HL-60/S4 treated with retinoic acid at 250 ng/mL for 4 days and 3 days (cell line): Measurements from ENCODE around the gene LRCH3.

ENCODE experiments used
- in situ Hi-C: fragments of 300-500 bp; cut with MboI; formaldehyde crosslinking; loops from 2 replicates; pipeline ENCODE4 v1.7.0; 2022; ENCODE audit warnings: low sequenced_read_pairs

Gene LRCH3

GRCh38 chr3:197791113-197791891, at the start of gene LRCH3:
TSS of gene LRCH3 (plus strand) at chr3:197791254. CDS start at chr3:197791279, 25 bp downstream.
- in situ Hi-C loops, result no loop called here

- in situ Hi-C loops, result no loop called here
Measured at GRCh38 chr3:197742787-197743186, 48.3 kb upstream of the LRCH3 start.

- in situ Hi-C loops, result no loop called here
Measured at GRCh38 chr3:197746209-197746608, 44.8 kb upstream of the LRCH3 start.

GRCh38 chr3:197746801-197747237, 44.2 kb upstream of the LRCH3 start:
- in situ Hi-C loops, result no loop called here

DNA sequence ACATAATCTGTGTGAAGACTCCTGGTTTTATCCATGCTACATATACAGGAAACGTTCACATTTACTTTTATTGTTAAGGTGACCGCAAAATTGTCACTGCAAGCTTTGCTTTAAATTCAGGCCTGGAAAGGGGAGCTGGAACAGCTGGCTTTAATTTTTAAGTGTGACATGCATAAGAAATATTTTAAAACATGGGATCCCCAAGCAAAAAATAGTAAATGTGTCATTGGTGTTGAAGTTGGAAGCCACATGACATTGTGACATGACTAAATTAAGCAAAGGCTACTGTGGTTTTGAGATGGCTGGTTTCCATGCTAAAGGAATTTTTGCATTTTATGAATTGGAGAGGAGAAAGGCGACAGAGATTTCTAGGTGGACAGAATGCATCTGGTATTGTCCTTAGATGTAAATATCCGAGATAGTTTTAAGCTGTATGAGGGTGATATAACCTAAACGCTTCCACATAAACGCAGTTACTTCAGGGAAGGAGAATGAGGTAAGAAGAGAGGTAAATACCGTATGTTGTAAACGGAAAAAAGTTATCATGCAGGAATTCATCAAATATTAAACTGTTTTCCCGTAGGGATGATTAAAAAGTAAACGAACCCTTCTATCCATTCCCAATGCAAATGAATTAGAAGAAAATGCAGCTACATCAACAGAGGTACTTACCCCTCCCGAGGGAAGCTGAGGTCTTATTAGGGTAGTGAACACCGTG, 42.3 kb upstream of the LRCH3 start:
- in situ Hi-C loops, result no loop called here

GRCh38 chr3:197749315-197749600, 41.8 kb upstream of the LRCH3 start:
- in situ Hi-C loops, result no loop called here

DNA sequence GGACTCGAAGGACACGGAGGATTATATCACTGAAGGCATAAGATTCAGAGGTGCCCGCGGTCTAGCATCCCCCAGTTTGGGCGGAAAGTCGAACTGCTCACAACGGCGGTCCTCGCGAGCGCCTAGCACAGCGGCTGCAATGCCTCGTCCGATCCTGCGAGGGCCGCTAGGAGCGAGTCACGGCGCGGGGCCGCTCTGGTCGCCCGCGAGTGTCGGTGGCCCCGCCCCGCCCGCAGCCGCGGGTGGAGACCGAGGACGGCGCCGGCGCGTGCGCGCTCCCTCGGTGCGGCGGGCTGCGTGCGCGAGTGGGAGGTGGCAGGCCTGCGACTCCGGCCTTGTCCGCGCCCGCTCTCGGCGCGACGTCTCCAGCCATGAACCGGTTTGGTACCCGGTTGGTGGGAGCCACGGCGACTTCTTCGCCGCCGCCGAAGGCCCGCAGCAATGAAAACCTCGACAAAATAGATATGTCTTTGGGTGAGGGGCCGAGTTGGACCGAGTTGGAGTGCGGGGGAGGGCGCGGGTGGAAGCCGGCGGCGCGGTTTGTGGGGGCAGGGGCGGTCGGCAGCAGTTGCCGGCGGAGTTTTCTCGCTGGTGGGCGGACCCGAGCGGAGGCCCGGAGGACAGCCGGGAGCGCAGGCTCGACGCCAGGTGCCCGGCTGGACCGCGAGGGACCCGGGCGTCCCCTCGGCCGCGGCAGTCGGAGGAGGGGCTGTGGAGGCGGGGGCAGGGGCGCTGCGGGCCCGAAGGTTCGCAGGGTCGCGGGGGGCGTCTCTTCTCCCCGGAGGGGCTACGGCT, 41.3 kb upstream of the LRCH3 start, which contains the start of gene FYTTD1:
Gene FYTTD1, plus strand, starts transcription at position 283 of the 795 bp plus-strand sequence. Its CDS starts 89 bp downstream, at position 372.
- in situ Hi-C loops, result no loop called here

- in situ Hi-C loops, result no loop called here
Measured at GRCh38 chr3:197750396-197750831, 40.6 kb upstream of the LRCH3 start.

DNA sequence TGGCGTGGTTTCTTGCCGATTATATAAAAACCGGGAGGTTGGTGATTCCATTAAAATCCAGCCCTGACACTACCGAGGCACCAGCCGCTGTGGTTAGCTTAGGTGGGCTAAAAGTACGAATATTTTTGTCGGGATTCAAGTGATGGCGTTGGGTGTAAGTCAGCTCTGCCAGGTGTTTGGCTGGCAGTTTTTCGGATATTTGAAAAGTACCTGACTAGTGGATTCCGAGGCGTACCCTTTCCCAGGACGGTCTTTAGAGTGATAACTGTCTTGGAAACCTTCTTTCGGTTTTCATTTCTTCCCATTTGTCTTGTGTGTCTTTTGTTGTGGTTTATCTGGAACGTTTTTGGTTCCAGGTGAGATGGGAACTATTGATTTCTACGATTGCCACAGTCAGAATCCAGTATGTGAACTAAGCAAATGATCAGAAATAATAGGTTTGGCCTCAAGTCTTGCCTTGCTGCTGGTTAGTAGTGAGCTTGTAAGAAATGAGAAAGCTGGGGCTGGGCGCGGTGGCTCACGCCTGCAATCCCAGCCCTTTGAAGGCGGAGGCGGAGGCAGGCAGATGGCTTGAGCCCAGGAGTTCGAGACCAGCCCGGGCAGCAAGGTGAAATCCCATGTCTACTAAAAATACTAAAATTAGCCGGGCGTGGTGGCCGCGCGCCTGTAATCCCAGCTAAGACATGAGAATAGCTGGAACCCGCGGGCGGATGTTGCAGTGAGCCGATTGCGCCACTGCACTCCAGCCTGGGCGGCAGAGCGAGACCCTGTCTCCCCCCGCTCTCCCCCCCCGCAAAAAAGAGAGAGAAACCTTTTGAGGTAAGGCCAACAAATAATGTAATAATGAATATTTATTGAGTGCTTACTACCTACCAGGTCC, 40.0 kb upstream of the LRCH3 start:
- in situ Hi-C loops, result no loop called here

- in situ Hi-C loops, result no loop called here
Measured at GRCh38 chr3:197752107-197752506, 38.9 kb upstream of the LRCH3 start.

- in situ Hi-C loops, result no loop called here
Measured at GRCh38 chr3:197753263-197753662, 37.8 kb upstream of the LRCH3 start.

DNA sequence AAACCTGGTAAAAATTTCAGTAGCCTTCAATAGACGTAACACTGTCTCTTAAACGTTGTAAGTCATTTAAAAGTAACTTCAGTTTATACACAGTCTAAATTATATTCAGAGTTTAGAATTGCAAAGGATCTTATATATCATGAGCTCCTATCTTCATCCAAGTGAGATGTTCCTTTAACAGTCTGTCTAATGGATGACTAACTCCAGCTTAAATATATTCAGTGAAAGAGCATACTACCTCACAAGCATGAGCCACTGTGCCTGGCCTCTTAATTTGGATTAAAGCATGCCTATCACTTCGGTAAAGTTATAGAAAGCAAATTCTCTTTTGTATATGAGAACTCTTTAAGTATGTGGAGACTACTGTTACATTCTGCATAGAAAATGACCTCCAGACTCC, 34.4 kb upstream of the LRCH3 start:
- in situ Hi-C loops, result no loop called here

DNA sequence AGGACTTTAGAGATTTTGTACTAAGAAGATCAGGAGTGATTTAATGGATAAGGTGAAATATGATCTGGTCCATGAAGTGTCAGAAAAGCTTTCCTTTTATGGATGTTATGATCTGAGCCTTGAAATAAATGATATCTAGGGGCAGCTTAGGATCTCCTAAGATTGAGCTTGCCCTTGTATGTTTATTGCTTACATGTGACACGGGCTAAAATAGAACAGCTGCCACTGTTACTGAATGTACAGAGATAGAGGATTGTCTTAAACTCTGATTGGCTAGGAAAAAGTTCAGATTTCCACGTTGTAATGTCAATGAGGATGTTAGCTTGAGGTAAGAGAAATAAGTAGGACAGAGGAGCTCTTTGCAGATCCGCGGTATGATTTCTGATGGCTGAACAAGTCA, 32.5 kb upstream of the LRCH3 start:
- in situ Hi-C loops, result no loop called here

DNA sequence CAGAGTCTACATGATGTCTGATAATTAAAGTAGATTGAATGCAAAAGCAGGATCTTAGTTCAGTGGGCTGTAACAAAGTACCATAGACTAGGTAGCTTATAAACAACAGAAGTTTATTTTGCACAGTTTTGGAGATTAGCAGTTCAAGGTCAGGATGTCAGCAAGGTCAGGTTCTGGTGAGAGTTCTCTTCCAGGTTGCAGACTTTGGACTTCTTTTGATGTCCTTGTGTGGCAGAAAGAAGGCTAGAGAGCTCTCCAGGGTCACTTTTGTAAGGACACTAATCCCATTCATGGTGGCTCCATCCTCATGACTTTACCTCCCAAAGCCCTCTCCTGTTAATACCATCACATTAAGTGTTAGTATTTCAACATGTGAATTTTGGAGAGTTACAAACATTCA, 29.3 kb upstream of the LRCH3 start:
- in situ Hi-C loops, result no loop called here

DNA sequence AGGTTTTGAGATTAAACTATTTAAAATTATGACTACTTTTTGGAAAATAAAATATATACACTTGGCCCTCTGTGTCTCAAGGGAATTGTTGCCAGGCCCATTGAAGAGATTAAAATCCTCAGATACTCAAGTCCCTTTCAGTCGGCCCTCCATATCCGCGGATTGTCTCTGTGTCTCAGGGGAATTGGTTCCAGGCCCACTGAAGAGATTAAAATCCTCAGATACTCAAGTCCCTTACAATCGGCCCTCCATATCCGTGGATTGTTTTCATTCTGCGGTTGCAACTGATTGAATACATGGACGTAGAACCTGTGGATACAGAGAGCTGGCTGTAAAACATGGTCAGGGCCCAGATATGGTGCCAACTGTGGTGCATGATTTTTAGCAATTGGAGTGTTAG, 15.7 kb upstream of the LRCH3 start:
- in situ Hi-C loops, result no loop called here

- in situ Hi-C loops, result no loop called here
Measured at GRCh38 chr3:197782230-197782629, 8.8 kb upstream of the LRCH3 start.

GRCh38 chr3:197784019-197784585, 7.0 kb upstream of the LRCH3 start:
- in situ Hi-C loops, result no loop called here

- in situ Hi-C loops, result no loop called here
Measured at GRCh38 chr3:197787412-197787811, 3.6 kb upstream of the LRCH3 start.

GRCh38 chr3:197789309-197789708, 1.7 kb upstream of the LRCH3 start:
- in situ Hi-C loops, result no loop called here

DNA sequence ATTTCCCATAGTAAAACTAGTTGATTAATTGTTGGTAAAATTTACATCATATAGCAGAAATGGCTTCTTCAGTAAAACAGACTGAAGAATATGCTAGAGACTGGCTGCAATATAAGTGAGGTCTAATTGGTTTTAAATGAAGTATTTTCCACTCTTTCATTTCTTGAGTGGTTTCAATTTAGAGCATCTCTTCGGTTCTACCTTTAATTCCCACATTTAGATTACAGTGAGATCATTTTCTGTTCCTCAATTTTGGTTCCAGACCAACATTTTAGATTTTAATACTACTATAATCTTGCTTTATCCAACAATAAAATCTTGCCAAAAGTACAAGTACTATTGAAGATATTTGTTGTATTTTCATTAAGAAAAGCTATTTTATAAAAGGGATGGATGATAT, 1.0 kb upstream of the LRCH3 start:
- in situ Hi-C loops, result no loop called here
